Activated T-helper 17 cell treated with anti-CD3 and anti-CD28 coated beads, Interleukin-2, amount 50 U/mL, for 72 hours (primary cell): Measurements from ENCODE around the gene SH2B2. TPM values are rescaled to one million over a fixed set of nuclear protein-coding genes. Genes with fewer than 3 reads are reported as not detected.
"Not testable (repeated sequence)": the region's sequence is repeated elsewhere in the genome, so short reads cannot be mapped to it uniquely, and the experiment has no call there.

Experiments used
- ATAC-seq: fragments of 150-1000 bp; cut with Tn5 transposase; replicated peaks from 2 replicates; pipeline ENCODE4 v1.10.0; 2021; ENCODE audit warnings: mild to moderate bottlenecking, moderate library complexity
- H3K27ac Mint-ChIP-seq: one replicate; pipeline ENCODE4 v1.8.0; 2022; ENCODE audit warnings: mixed read lengths
- H3K27me3 Mint-ChIP-seq: one replicate; pipeline ENCODE4 v1.8.0; 2022; ENCODE audit warnings: mixed read lengths
- H3K36me3 Mint-ChIP-seq: one replicate; pipeline ENCODE4 v1.8.0; 2022; ENCODE audit warnings: low read depth, mild to moderate bottlenecking, mixed read lengths
- H3K4me1 Mint-ChIP-seq: one replicate; pipeline ENCODE4 v1.8.0; 2022; ENCODE audit warnings: mixed read lengths
- H3K4me3 Mint-ChIP-seq: one replicate; pipeline ENCODE4 v1.8.0; 2022; ENCODE audit warnings: mild to moderate bottlenecking, mixed read lengths
- H3K9me3 Mint-ChIP-seq: one replicate; pipeline ENCODE4 v1.8.0; 2022; ENCODE audit warnings: mixed read lengths
- total RNA-seq, 2 donors: library from RNA; stranded (reverse); gene quantifications; one replicate each; pipeline ENCODE4 v1.2.3, GENCODE V29; 2022

Gene SH2B2
- total RNA-seq, 2 donors from 2014 or later = 1.7 to 14.2 TPM

- not testable (repeated sequence) for H3K36me3 Mint-ChIP-seq, ATAC-seq, H3K4me3 Mint-ChIP-seq, H3K27ac Mint-ChIP-seq, H3K9me3 Mint-ChIP-seq, H3K27me3 Mint-ChIP-seq, H3K4me1 Mint-ChIP-seq
Observed at GRCh38 chr7:102356344-102356743, 69.7 kb downstream of the SH2B2 start, which contains the start of gene SPDYE6. TSS of gene SPDYE6 (minus strand) at chr7:102356444. CDS start at chr7:102356023, 421 bp downstream.

- H3K9me3 Mint-ChIP-seq = not testable (repeated sequence)
Observed at GRCh38 chr7:102363549-102364393, 77.1 kb downstream of the SH2B2 start.

GRCh38 chr7:102364394-102364886 is 77.8 kb downstream of the SH2B2 start:
- H3K27me3 Mint-ChIP-seq, H3K4me1 Mint-ChIP-seq, ATAC-seq, H3K9me3 Mint-ChIP-seq: not testable (repeated sequence)
- peaks cover 43% of the 10 kb centered on the region for H3K36me3 Mint-ChIP-seq
- peak overlapping the region; percentile 87 for H3K4me3 Mint-ChIP-seq
- peak overlapping the region; percentile 88 for H3K27ac Mint-ChIP-seq

More at GRCh38 chr7:102363549-102364393, 77.1 kb downstream of the SH2B2 start:
- not testable (repeated sequence) for H3K4me1 Mint-ChIP-seq, H3K27me3 Mint-ChIP-seq
- peak overlapping the region; percentile 88 for H3K27ac Mint-ChIP-seq
- H3K4me3 Mint-ChIP-seq = peak overlapping the region; percentile 87
- peak; percentile 99 for ATAC-seq
- H3K36me3 Mint-ChIP-seq = peaks cover 43% of the 10 kb centered on the region

GRCh38 chr7:102365390-102365789 is 78.7 kb downstream of the SH2B2 start:
- not testable (repeated sequence) for H3K4me1 Mint-ChIP-seq, H3K27me3 Mint-ChIP-seq, ATAC-seq, H3K27ac Mint-ChIP-seq, H3K9me3 Mint-ChIP-seq
- peak overlapping the region; percentile 87 for H3K4me3 Mint-ChIP-seq
- peaks cover 50% of the 10 kb centered on the region for H3K36me3 Mint-ChIP-seq

- not testable (repeated sequence) for H3K4me1 Mint-ChIP-seq, ATAC-seq, H3K9me3 Mint-ChIP-seq, H3K27me3 Mint-ChIP-seq, H3K27ac Mint-ChIP-seq
- peaks cover 74% of the 10 kb centered on the region for H3K36me3 Mint-ChIP-seq
- H3K4me3 Mint-ChIP-seq = peak overlapping the region; percentile 19
Observed at GRCh38 chr7:102370038-102370437, 83.4 kb downstream of the SH2B2 start.

Other genes with a start within 250 kb of the SH2B2 start
- not detected for gene SPDYE6, start 69.6 kb downstream of the SH2B2 start, total RNA-seq
- gene PRKRIP1, start 109.5 kb downstream of the SH2B2 start, total RNA-seq = 10 to 100 TPM; 41.7 to 76.6 TPM
- gene ORAI2, start 146.7 kb downstream of the SH2B2 start, total RNA-seq = 10 to 100 TPM; 30.4 to 54.9 TPM
- gene ALKBH4, start 178.0 kb downstream of the SH2B2 start, total RNA-seq = 1 to 10 TPM; 9.0 to 9.2 TPM
- 10 to 100 TPM; 14.8 to 20.6 TPM for gene LRWD1, start 178.1 kb downstream of the SH2B2 start, total RNA-seq
- 10 to 100 TPM; 63.5 to 74.2 TPM for gene POLR2J, start 192.1 kb downstream of the SH2B2 start, total RNA-seq
- gene RASA4B, start 230.9 kb downstream of the SH2B2 start, total RNA-seq = 10 to 100 TPM; 14.1 to 23.3 TPM